ENCODE results near the gene OBSL1.

DNA sequence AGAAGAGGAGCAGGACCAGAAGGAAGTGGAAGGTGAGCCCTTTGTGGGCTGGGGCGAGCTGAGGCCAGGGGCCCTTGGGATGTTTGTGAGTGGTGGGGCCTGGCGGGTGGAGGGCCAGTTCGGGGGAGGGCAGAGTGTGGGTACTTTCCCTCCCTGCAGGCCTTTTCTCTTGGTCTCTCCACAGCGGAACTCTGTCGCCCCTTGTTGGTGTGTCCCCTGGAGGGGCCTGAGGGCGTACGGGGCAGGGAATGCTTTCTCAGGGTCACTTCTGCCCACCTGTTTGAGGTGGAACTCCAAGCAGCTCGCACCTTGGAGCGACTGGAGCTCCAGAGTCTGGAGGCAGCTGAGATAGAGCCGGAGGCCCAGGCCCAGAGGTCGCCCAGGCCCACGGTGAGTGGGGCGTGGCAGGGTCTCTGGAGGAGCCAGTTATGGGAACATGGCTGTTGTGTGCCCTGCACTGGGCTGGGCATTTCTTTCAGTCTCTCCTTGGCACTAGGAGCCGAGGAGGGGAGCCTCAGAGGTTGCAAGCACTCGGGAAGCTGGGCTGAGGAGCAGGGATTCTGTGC, 37.1 kb upstream of the OBSL1 start:
- TF ChIP-seq CTCF (IDR thresholded peaks at IDR 0.05; ENCODE audit: low read depth, low read length, missing input control) (no peak), ATF3 (IDR thresholded peaks at IDR 0.05) (no peak), JUND (IDR thresholded peaks at IDR 0.05) (no peak)

Measured in liver (tissue), 3 donors.